Central memory CD8-positive, alpha-beta T cell (primary cell): Measurements from ENCODE around the gene RGS10.
"Not testable (repeated sequence)": the region's sequence is repeated elsewhere in the genome, so short reads cannot be mapped to it uniquely, and the experiment has no call there.

Experiments used
- ATAC-seq: fragments of 150-1000 bp; cut with Tn5 transposase; replicated peaks from 2 replicates; pipeline ENCODE4 v1.10.0; 2022; ENCODE audit warnings: mild to moderate bottlenecking, moderate FRiP score, moderate number of reproducible peaks; ENCODE audit not compliant: poor library complexity, severe bottlenecking; ENCODE audit errors: extremely low read depth
- DNase-seq, 2 donors: peaks; one replicate each; pipeline ENCODE4 v3.0.0; 2021; ENCODE audit warnings: low spot score in 2 of 2
- H3K27ac Mint-ChIP-seq: one replicate; pipeline ENCODE4 v1.8.0; 2022; ENCODE audit warnings: low read depth, mild to moderate bottlenecking, moderate library complexity, mixed read lengths
- H3K27me3 Mint-ChIP-seq: one replicate; pipeline ENCODE4 v1.8.0; 2022; ENCODE audit warnings: mixed read lengths
- H3K36me3 Mint-ChIP-seq: one replicate; pipeline ENCODE4 v1.8.0; 2022; ENCODE audit warnings: mild to moderate bottlenecking, moderate library complexity, mixed read lengths; ENCODE audit not compliant: insufficient read depth
- H3K4me1 Mint-ChIP-seq: one replicate; pipeline ENCODE4 v1.8.0; 2022; ENCODE audit warnings: mixed read lengths
- H3K4me3 Mint-ChIP-seq: one replicate; pipeline ENCODE4 v1.8.0; 2022; ENCODE audit warnings: mild to moderate bottlenecking, moderate library complexity, mixed read lengths
- H3K9me3 Mint-ChIP-seq: one replicate; pipeline ENCODE4 v1.8.0; 2022; ENCODE audit warnings: mixed read lengths

RGS10 gene

DNA sequence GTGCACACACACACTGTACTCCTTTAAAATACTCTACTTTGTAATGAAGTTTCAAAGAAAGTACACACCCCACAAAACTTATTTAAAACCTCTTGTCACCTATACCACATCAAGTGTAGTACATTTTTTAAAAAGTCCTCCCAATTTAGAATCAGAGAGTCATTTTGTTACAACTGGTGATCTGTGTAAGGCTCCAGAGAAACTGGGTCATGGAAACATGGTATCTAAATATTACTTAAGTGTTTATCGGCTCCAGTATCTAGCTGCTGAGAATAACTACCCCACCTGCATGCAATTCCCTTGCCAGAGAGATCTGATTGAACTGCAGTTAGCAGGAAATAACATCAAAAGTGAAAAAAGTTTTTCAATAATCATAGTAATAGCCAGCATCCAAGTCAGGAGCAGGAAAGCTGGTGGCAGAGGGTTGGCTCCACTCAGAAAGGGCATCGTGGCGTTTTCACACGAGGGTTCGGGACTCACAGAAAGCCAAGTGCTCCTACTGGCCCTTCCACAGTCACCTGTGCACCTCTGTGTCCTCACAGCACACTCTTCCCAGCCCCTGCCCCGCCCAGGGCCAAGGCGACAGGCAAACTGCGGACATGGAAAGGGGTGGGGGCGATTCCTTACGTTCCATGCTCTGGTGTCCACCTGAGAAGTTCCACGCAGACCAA, 6.5 kb downstream of the RGS10 start:
- no peaks in the 10 kb centered on the region for H3K9me3 Mint-ChIP-seq
- DNase-seq: no peak
- no peak overlapping the region for H3K4me3 Mint-ChIP-seq
- H3K36me3 Mint-ChIP-seq: peaks cover 13% of the 10 kb centered on the region
- peaks cover 75% of the 10 kb centered on the region for H3K4me1 Mint-ChIP-seq
- no peaks in the 10 kb centered on the region for H3K27me3 Mint-ChIP-seq
- ATAC-seq: no peak
- H3K27ac Mint-ChIP-seq: peak overlapping the region; percentile 22

DNA sequence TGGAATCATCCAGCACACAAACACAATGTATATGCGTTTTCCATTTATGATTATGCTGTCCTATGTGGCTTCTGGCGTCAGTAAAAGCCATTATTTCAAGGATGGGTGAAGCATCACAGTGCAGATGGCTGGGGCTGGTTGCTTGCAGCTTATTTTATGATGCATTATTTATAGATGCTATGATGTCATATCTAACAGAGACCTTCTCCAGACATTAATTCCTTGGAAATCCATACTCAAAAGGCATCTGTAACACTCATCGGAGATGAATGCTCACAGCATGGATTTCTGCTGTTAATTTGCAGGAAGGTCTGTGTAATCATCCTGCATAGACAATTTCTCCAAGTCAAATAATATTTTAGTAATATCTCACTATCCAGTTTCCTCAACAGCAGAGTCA, 7.2 kb downstream of the RGS10 start:
- Mint-ChIP-seq H3K4me1 (peaks cover 75% of the 10 kb centered on the region), H3K4me3 (no peak overlapping the region), H3K36me3 (peaks cover 13% of the 10 kb centered on the region), H3K27ac (peak overlapping the region; percentile 22), H3K9me3 (no peaks in the 10 kb centered on the region), H3K27me3 (no peaks in the 10 kb centered on the region)
- no peak for DNase-seq
- no peak for ATAC-seq

DNA sequence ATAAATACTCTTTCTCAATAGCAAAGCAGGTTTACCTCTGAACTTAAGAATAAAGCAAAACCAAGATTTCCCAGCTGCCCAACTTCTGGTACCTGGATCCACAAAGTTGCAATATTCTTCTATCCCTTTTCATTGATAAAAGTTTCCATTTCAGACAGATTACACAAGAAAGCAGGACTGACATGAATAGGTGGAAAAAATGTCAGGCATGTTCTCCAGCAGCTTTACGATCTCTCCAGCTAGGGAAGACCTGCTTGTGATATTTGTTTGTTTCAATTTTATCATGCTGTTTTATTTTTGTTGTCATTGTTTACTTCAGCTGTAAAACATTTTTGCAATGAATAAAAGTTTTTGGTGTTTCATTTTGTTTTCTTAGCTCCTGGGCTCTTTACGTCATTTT, 9.0 kb downstream of the RGS10 start:
- Mint-ChIP-seq H3K36me3 (peaks cover 10% of the 10 kb centered on the region), H3K4me1 (peaks cover 57% of the 10 kb centered on the region), H3K9me3 (no peaks in the 10 kb centered on the region), H3K27ac (no peak overlapping the region), H3K4me3 (no peak overlapping the region), H3K27me3 (no peaks in the 10 kb centered on the region)
- ATAC-seq (no peak), DNase-seq (no peak)

DNA sequence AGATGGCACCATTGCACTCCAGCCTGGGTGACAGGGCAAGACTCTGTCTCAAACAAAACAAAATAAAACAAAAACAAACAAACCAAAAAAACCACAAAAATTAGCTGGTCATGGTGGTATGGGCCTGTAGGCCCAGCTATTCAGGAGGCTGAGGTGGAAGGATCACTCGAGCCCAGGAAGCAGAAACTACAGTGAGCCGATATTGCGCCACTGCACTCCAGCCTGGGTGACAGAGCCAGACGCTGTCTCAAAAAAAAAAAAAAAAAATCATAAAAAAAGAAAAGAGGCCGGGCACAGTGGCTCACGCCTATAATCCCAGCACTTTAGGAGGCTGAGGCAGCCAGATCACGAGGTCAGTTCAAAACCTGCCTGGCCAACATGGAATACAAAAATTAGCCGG, 9.7 kb downstream of the RGS10 start:
- H3K4me1 Mint-ChIP-seq: peaks cover 50% of the 10 kb centered on the region
- not testable (repeated sequence) for H3K9me3 Mint-ChIP-seq, ATAC-seq, H3K27ac Mint-ChIP-seq, DNase-seq, H3K36me3 Mint-ChIP-seq, H3K27me3 Mint-ChIP-seq, H3K4me3 Mint-ChIP-seq

DNA sequence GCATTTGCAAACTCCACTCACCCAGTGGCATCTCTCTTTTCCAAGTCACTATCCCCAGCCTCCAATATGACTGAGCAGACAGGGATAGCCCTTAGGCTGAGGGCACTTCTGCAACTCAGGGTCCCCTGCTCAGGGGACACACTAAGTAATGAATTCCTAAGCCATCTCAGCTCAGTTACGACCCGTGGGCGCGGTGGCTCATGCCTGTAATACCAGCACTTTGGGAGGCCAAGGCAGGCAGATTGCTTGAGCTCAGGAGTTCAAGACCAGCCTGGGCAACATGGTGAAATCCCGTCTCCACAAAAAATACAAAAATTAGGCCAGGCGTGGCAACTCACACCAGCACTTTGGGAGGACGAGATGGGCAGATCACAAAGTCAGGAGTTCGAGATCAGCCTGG, 10.3 kb downstream of the RGS10 start:
- H3K27me3 Mint-ChIP-seq: not testable (repeated sequence)

DNA sequence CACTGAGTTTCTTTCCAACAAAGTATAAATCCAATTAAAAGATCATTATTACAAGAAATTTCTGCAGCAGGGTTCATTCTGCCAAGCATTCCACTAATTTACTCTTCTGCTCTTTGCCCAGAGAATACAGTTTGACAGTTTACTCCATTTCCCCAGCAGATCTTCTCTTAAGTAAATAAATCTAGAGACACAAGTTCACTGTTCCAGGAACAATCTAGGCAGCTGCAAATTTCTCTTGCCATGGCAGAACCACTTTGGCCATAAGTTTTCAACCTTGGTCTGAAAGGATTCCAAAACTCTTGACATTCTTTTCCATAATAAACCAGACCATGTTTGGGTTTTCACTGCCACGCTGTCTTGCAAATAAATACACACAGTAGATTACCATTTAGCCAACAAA, 11.5 kb downstream of the RGS10 start:
- H3K27ac Mint-ChIP-seq: no peak overlapping the region
- peaks cover 40% of the 10 kb centered on the region for H3K4me1 Mint-ChIP-seq
- DNase-seq (no peak), ATAC-seq (no peak)
- peaks cover 10% of the 10 kb centered on the region for H3K36me3 Mint-ChIP-seq
- no peak overlapping the region for H3K4me3 Mint-ChIP-seq
- H3K27me3 Mint-ChIP-seq: no peaks in the 10 kb centered on the region
- no peaks in the 10 kb centered on the region for H3K9me3 Mint-ChIP-seq

More for the DNA sequence above, 10.3 kb downstream of the RGS10 start:
- H3K4me1 Mint-ChIP-seq: peaks cover 46% of the 10 kb centered on the region
- not testable (repeated sequence) for H3K9me3 Mint-ChIP-seq, DNase-seq, H3K27ac Mint-ChIP-seq, H3K4me3 Mint-ChIP-seq, ATAC-seq
- peaks cover 10% of the 10 kb centered on the region for H3K36me3 Mint-ChIP-seq

DNA sequence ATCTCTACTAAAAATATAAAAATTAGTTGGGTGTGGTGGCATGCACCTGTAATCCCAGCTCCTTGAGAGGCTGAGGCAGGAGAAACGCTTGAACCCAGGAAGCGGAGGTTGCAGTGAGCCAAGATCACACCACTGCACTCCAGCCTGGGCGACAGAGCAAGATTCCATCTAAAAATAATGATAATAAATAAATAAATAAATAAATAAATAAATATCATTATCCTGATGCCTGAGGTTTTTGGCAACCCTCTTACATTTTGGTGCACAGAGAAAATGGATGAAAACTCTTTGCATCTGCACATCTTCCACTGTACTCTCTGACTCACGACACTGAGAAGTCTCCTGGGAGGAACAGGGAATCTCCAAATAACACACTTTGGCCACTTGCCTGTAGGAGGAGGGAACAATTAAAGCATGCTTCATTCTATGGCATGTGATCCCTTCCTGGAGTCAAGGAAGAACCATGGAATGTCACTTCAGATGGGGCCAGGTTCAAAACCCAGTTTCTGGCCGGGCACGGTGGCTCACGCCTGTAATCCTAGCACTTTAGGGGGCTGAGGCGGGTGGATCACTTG, 13.8 kb downstream of the RGS10 start:
- peaks cover 27% of the 10 kb centered on the region for H3K36me3 Mint-ChIP-seq
- peaks cover 37% of the 10 kb centered on the region for H3K4me1 Mint-ChIP-seq
- not testable (repeated sequence) for H3K27ac Mint-ChIP-seq, ATAC-seq, DNase-seq, H3K4me3 Mint-ChIP-seq, H3K27me3 Mint-ChIP-seq, H3K9me3 Mint-ChIP-seq

DNA sequence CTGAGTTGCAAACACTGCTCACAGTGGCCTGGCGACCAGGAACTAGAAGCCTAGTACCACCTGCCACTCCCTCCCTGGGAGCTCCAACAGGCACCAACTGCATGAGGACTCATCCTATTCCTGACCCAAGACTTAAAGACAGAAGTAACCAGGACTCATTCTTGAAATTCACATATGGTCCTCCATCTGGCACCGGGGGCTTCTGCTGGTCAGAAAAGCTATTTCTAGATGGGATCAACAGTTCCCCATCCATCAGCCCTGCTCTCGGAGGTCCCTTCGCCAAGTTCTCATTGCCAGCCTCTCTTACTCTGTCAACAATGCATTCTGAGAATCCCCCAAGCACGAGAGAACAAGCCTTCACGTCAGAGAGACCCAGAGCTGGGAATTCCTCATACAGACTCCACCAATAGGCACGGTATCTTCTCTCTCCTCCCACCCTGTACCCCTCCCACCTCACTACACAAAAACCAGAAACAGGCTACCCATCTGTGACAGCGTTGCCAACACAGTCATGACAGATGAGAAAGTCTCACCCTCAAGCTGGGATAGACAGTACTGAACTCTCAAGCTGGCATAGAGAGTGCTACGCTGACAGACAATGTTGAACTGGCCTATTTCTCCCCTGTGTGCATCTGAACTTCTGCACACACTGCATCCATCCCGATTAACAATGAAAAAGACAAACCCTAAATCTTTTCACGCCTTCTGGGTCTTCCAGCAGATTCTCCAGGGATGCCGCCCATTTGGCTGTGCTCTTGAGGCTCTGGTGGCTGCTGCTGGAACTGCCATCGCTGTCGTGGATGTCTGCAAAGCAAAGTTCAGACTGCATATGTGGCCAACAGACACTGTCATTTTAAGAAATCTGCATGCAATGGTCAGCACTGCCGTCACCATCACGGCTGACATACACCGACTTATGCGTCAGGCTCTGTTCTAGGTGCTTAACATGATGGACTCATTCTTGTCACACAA, 15.6 kb downstream of the RGS10 start:
- H3K4me1 Mint-ChIP-seq: peaks cover 28% of the 10 kb centered on the region
- no peak overlapping the region for H3K27ac Mint-ChIP-seq
- H3K27me3 Mint-ChIP-seq: no peaks in the 10 kb centered on the region
- no peak overlapping the region for H3K4me3 Mint-ChIP-seq
- H3K36me3 Mint-ChIP-seq: peaks cover 34% of the 10 kb centered on the region
- no peaks in the 10 kb centered on the region for H3K9me3 Mint-ChIP-seq
- no peak for ATAC-seq
- no peak for DNase-seq

DNA sequence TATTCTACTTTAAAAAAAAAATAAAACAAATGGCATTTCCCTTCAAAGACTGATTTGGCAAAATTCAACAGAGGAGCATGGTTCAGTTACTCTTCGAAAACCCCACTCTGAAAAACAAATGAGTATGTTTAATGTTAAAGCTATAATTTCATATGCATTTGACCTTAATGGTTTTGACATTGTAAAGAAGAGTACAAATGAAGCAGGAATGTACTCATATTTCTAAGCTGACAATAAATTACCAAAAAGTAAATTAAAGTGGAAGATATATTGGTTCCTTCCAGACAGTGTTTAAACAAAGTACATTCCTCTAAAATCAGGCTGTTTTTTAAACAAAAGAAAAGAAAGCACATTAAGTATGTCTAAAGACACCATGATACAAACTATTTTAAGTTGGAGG, 16.4 kb downstream of the RGS10 start:
- no peak for ATAC-seq
- H3K27me3 Mint-ChIP-seq: no peaks in the 10 kb centered on the region
- DNase-seq: no peak
- no peaks in the 10 kb centered on the region for H3K9me3 Mint-ChIP-seq
- peaks cover 20% of the 10 kb centered on the region for H3K4me1 Mint-ChIP-seq
- H3K36me3 Mint-ChIP-seq: peaks cover 39% of the 10 kb centered on the region
- H3K27ac Mint-ChIP-seq: peak overlapping the region; percentile 3
- H3K4me3 Mint-ChIP-seq: no peak overlapping the region

DNA sequence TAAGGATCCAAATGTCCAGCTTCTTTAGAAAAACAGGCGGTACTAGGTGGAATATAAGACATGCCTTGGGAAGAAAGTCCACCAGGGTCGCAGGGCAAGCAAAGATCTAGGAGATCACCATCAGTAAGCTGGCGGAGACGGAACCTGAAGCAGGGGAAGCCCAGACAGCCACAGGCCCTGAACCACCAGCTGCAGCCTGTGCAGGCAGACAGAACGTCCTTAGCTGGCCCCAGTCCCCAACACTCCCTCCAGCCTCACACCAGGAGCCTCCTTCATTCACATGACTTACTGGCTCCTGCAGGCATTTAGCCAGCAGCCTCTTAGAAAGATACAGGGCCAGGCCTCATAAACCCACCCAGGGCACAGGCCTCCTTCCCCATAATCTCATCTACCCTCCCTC, 17.4 kb downstream of the RGS10 start:
- peaks cover 48% of the 10 kb centered on the region for H3K36me3 Mint-ChIP-seq
- H3K4me3 Mint-ChIP-seq: no peak overlapping the region
- no peaks in the 10 kb centered on the region for H3K27me3 Mint-ChIP-seq
- DNase-seq: no peak
- H3K9me3 Mint-ChIP-seq: no peaks in the 10 kb centered on the region
- no peak overlapping the region for H3K27ac Mint-ChIP-seq
- ATAC-seq: no peak
- peaks cover 15% of the 10 kb centered on the region for H3K4me1 Mint-ChIP-seq

DNA sequence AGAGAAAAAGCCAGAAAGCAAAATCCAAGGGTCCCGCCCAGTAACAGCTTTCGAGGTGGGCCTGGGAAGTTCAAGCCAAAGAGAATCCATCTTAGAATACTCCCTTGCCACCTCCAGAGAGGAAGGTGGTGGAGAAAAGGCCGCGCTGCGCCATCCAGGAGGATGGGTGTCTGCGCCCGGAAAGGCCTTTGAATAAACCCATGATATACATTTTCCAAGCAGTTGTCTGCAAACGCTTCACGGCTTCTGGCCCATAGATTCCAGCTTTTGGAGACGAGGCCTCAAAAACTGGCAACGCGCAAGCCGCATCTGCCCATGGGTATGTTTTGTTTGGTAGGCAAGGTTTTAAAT, 17.8 kb downstream of the RGS10 start:
- peaks cover 19% of the 10 kb centered on the region for H3K4me1 Mint-ChIP-seq
- ATAC-seq (no peak), DNase-seq (no peak)
- no peaks in the 10 kb centered on the region for H3K9me3 Mint-ChIP-seq
- no peaks in the 10 kb centered on the region for H3K27me3 Mint-ChIP-seq
- no peak overlapping the region for H3K4me3 Mint-ChIP-seq
- H3K27ac Mint-ChIP-seq: no peak overlapping the region
- peaks cover 50% of the 10 kb centered on the region for H3K36me3 Mint-ChIP-seq

DNA sequence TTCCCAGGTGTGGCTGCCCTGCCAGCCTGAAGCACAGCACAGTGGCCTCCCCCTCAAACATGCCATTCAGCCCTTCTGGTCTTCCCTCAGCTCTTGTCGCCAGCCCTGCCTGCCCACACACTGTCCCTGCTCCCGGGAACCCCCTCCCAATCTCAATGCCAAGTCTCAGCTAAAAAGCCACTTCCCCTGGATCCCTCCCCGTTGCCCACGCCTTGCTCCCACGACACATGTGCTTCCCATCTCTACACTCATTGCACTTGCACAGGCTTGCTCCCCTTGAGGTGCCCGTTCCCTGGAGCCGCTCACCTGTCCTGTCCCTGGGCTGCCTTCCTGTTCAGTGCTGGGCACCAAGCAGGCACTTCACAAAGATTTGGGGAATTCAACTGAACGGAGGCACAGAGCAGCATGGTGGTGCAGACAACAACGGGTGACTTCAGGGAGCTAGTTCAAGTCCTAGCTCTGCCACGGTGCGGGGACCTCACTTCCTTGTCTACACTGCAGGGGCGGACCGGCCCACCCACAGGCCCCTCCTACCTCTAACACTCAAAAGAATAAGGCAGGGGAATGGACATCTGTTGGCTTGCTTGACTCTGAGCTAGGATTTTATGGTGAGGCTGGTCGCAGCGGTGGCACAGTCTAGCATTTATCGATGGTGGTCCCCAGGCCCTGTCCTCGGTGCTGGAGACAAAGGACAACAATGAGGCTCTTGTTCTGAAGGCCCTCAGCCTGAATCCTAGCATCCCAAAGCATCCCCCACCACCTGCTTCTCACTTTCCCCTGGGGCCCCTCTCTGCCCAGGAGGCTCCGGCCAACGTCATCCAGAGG, 18.4 kb downstream of the RGS10 start:
- DNase-seq: no peak
- H3K27me3 Mint-ChIP-seq: no peaks in the 10 kb centered on the region
- peaks cover 25% of the 10 kb centered on the region for H3K4me1 Mint-ChIP-seq
- H3K9me3 Mint-ChIP-seq: no peaks in the 10 kb centered on the region
- no peak overlapping the region for H3K27ac Mint-ChIP-seq
- ATAC-seq: no peak
- H3K36me3 Mint-ChIP-seq: peaks cover 52% of the 10 kb centered on the region
- no peak overlapping the region for H3K4me3 Mint-ChIP-seq
